Measurements from ENCODE around the gene KCNB1. TPM values are rescaled to one million over a fixed set of nuclear protein-coding genes. Genes with fewer than 3 reads are reported as not detected.

KCNB1 gene
- total RNA-seq, 1 donor from 2014 or later: 0.98 TPM

DNA sequence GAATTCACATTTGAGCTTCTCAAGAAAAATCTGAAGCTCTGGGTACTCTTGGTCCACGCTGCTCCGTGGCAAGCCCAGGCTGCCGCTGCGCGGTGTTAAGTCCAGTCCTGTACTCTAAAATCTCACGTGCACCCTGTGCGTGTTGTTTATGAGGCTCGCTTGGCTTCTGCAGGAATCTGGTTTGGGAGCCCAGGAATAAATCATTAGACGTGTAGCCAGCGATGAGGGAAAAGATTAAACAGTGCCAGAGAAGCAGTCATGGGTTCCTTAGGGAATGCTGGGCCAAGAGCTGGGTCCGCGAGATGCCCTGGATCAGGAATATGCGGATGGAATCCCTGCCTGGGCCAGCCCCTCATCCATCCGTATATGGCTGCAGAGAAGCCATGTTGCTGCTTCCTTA lies 87.3 kb downstream of the KCNB1 start:
- Mint-ChIP-seq H3K9me3 (ENCODE audit: low read depth) (no peaks in the 10 kb centered on the region), H3K4me1 (ENCODE audit: low read depth) (no peaks in the 10 kb centered on the region), H3K27me3 (peaks cover 5% of the 10 kb centered on the region), H3K4me3 (ENCODE audit: low read depth) (no peak overlapping the region), H3K27ac (no peak overlapping the region), H3K36me3 (ENCODE audit: insufficient read depth) (no peaks in the 10 kb centered on the region)
- DNase-seq (ENCODE audit: low spot score, unreplicated experiment): no peak
- TF ChIP-seq, protein P1, sequence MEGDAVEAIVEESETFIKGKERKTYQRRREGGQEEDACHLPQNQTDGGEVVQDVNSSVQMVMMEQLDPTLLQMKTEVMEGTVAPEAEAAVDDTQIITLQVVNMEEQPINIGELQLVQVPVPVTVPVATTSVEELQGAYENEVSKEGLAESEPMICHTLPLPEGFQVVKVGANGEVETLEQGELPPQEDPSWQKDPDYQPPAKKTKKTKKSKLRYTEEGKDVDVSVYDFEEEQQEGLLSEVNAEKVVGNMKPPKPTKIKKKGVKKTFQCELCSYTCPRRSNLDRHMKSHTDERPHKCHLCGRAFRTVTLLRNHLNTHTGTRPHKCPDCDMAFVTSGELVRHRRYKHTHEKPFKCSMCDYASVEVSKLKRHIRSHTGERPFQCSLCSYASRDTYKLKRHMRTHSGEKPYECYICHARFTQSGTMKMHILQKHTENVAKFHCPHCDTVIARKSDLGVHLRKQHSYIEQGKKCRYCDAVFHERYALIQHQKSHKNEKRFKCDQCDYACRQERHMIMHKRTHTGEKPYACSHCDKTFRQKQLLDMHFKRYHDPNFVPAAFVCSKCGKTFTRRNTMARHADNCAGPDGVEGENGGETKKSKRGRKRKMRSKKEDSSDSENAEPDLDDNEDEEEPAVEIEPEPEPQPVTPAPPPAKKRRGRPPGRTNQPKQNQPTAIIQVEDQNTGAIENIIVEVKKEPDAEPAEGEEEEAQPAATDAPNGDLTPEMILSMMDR (IDR thresholded peaks at IDR 0.05; ENCODE audit: unreplicated experiment): no peak

DNA sequence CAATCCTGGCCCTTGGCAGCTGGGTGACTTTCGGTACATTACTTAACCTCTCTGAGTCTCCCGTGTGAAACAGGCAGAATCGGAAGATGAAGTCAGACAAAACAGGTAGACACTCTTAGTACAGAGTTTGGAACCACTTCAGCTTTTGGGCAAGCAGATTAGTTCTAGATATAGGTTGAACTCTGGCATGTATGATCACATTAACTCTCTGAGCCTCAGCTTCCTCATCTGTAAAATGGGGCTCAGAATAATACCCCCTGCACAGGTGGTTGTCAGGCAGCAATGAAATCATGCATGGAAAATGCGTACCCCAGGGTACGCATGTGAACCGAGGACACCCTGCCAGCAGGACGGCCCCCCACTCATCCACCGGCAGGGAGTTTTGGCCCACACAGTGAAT lies 87.7 kb downstream of the KCNB1 start:
- H3K4me3 Mint-ChIP-seq (ENCODE audit: low read depth): no peak overlapping the region
- no peaks in the 10 kb centered on the region for H3K9me3 Mint-ChIP-seq (ENCODE audit: low read depth)
- TF ChIP-seq, protein P1 (IDR thresholded peaks at IDR 0.05; ENCODE audit: unreplicated experiment): no peak
- no peaks in the 10 kb centered on the region for H3K36me3 Mint-ChIP-seq (ENCODE audit: insufficient read depth)
- H3K27ac Mint-ChIP-seq: no peak overlapping the region
- H3K27me3 Mint-ChIP-seq: peaks cover 6% of the 10 kb centered on the region
- no peaks in the 10 kb centered on the region for H3K4me1 Mint-ChIP-seq (ENCODE audit: low read depth)
- DNase-seq (ENCODE audit: low spot score, unreplicated experiment): no peak

DNA sequence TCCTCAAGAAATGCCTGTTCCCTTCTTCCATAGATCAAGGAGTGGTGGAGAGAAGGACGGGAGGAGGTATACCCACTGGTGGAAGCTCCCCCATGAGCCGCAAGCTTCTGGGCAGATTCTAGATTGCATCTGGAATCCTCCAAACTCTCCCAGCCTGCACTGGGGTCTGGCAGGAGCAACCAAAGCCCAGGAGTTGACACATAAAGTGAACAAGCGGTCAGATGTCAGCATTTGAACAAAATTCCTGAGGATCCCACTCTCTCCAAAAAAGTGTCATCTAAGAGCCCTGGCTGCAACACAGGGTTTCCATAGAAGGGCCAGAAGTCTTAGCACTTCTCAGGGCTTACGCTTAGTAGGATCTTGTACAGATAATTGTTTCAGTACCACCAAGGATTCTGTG lies 88.2 kb downstream of the KCNB1 start:
- TF ChIP-seq, protein P1 (IDR thresholded peaks at IDR 0.05; ENCODE audit: unreplicated experiment): no peak
- H3K27me3 Mint-ChIP-seq: peaks cover 9% of the 10 kb centered on the region
- no peaks in the 10 kb centered on the region for H3K4me1 Mint-ChIP-seq (ENCODE audit: low read depth)
- no peaks in the 10 kb centered on the region for H3K9me3 Mint-ChIP-seq (ENCODE audit: low read depth)
- no peak for DNase-seq (ENCODE audit: low spot score, unreplicated experiment)
- H3K27ac Mint-ChIP-seq: no peak overlapping the region
- H3K4me3 Mint-ChIP-seq (ENCODE audit: low read depth): no peak overlapping the region
- H3K36me3 Mint-ChIP-seq (ENCODE audit: insufficient read depth): no peaks in the 10 kb centered on the region

DNA sequence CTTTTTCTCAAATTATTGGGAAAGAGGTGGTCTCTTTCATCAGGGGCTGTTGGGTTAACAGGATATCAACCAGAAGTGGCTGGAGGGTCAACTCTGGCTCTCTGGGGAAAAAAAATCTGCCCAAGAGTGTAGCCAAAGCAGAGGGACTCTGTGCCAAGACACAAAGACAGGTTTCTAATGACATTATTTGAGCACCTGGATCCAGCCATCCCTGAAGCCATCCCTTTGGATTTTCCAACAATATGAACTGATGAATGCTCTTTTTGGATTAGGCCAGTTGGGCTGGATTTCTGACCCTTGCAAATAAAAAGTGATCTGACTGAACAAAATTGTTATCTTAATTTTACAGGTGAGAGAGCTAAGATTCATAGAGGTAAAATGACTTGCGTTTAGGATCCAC lies 88.7 kb downstream of the KCNB1 start:
- TF ChIP-seq, protein P1 (IDR thresholded peaks at IDR 0.05; ENCODE audit: unreplicated experiment): no peak
- H3K9me3 Mint-ChIP-seq (ENCODE audit: low read depth): no peaks in the 10 kb centered on the region
- H3K4me3 Mint-ChIP-seq (ENCODE audit: low read depth): no peak overlapping the region
- H3K4me1 Mint-ChIP-seq (ENCODE audit: low read depth): no peaks in the 10 kb centered on the region
- H3K36me3 Mint-ChIP-seq (ENCODE audit: insufficient read depth): no peaks in the 10 kb centered on the region
- H3K27ac Mint-ChIP-seq: no peak overlapping the region
- no peak for DNase-seq (ENCODE audit: low spot score, unreplicated experiment)
- peaks cover 14% of the 10 kb centered on the region for H3K27me3 Mint-ChIP-seq

DNA sequence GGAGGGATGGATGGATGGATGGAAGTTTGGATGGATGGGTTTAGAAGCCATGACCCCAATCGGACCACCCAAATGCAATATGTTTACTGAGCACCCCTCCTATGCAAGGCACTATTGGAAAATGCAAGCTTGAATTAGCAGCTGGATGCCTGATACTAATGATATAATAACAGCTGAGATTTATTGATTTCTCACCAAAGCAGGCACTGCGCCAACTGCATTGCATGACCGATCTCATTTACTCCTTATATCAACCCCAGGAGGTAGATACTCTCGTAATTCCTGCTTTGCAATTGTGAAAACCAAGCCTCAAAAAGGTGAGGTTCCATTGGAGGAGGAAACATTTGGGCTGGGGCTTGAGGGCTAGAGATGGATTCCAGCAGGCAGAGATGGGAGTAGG lies 89.7 kb downstream of the KCNB1 start:
- Mint-ChIP-seq H3K27ac (no peak overlapping the region), H3K36me3 (ENCODE audit: insufficient read depth) (no peaks in the 10 kb centered on the region), H3K4me1 (ENCODE audit: low read depth) (no peaks in the 10 kb centered on the region), H3K27me3 (peaks cover 17% of the 10 kb centered on the region), H3K9me3 (ENCODE audit: low read depth) (no peaks in the 10 kb centered on the region), H3K4me3 (ENCODE audit: low read depth) (no peak overlapping the region)
- TF ChIP-seq, protein P1 (IDR thresholded peaks at IDR 0.05; ENCODE audit: unreplicated experiment): no peak
- DNase-seq (ENCODE audit: low spot score, unreplicated experiment): no peak

Measured in progenitor cell of endocrine pancreas (in vitro differentiated cells).